HG03097 (cell line): ENCODE results near the gene ZNF521.
"Not testable (repeated sequence)": the region's sequence is repeated elsewhere in the genome, so short reads cannot be mapped to it uniquely, and the experiment has no call there.

Source experiments
- ATAC-seq: cut with Tn5 transposase; IDR thresholded peaks from one replicate; pipeline ENCODE4 v1.9.1; 2021; ENCODE audit not compliant: unreplicated experiment, low FRiP score

ZNF521 gene

DNA sequence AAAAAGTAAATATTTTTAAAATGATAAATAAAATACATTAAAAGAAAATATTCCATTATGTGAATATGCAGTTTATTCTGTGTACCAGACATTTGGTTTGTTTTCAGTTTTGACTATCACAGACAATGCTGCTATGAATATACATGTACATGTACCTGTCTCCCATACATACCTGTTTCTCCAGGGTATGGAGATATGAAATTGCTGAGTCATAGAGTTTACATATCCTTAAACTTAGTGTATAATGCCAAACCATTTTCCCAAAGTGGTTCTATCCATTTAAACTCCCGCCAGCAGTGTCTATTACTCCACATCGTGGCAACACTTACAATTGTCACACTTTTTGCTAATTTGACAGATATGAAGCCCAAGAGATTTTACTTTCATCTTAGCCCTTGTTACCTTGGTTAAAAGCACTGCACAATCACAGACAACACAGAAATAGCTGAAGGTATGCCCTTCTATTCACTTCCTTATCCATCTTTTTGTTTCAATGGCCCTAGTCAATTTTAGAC is 56.3 kb downstream of the ZNF521 start:
- ATAC-seq, result no peak

GRCh38 chr18:25291150-25291549 is 60.8 kb downstream of the ZNF521 start:
- no peak for ATAC-seq

- ATAC-seq, result no peak
These were observed 62.9 kb downstream of the ZNF521 start for GRCh38 chr18:25289001-25289631.

GRCh38 chr18:25288340-25288938 is 63.5 kb downstream of the ZNF521 start:
- ATAC-seq, result no peak

- ATAC-seq, result no peak
These were observed 64.9 kb downstream of the ZNF521 start for GRCh38 chr18:25287106-25287505.

DNA sequence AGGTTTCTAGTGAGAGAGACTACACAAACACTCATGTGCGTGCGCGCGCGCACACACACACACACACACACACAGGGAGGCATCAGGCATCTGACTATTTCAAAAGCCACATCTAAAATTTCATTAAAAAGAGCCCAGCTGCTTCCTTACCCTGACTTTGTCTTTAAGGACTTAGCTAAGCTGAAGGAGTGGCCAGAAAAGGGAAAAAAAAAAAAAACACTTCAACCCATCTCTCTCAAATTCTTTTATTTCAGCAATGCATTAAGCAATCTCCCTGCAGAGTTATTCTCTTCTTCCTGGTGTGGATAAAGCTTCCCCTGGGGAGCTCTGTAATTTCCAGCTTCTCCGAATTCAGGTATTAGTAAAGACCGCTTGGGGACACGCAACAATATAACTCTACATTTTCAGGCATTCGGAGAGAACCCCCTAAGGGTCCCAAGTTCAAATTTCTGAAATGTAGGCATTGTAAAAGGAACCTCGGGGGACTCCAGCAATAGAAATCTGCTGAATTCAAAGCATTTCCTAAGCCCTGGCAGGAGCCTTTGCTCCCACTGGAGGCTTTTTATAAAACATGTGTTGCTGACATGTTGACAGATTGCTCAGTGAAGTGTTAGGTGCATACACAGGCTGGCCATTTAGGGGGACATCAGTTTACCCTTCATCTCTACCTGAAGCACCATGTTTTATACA is 67.0 kb downstream of the ZNF521 start:
- ATAC-seq, result no peak

- no peak for ATAC-seq
These were observed 67.7 kb downstream of the ZNF521 start for GRCh38 chr18:25284281-25284680.

DNA sequence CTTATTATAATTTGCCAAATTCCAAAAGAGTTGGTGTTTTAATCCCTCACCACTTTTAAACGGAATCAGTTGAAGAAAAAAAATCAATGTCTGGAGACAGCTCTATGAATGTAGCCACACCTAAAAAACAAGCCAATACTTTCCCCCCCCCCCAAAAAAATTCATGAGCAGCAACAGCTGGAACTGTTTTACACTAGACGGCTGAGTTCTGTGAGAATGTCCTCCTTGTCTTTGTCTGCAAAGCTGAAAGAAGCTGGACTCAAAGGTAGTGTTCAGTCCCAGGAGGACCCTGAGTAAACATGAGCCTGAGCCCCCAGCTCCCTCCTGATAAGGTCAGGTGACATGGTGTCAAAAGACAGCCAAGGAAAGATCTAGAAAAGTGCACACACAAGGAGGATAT is 68.2 kb downstream of the ZNF521 start:
- no peak for ATAC-seq

DNA sequence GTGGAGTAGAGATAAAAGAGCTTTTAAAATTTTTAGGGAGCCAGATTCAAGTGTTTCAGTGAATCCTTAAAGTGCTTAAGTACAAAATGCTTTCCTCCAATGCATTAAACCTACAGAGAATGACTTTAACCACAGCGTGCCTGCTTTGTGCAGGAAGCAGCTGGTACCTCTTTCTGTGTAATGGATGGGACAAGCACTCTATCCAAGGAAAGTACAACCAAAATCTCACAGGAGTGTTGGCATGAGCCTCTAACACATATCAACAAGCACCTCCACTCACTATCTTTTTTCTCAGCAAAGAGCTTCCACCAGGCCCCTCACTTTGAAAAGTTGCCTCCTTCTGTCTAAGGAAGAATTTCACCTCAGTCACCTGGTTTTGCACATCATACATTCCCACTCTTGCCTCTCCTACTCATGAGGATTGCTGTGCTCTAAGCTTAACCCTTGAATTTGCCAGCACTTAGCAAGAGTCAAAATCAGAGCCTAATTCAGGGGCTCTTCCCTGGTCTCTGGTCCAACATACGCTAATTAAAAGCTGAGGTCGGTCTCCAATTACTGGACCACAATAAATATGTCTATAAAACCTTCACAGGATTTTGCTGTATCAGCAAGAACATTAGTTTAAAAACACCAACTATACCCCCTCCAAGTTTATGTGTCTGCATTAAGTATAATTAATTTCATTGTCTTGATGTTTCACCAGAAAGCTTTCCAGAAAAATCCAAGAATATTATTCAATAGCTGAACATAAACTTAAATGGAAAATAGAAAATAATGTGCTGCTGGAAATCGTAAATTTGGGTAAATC is 68.9 kb downstream of the ZNF521 start:
- ATAC-seq, result no peak

- ATAC-seq, result no peak
These were observed 69.7 kb downstream of the ZNF521 start for GRCh38 chr18:25282282-25282681.

DNA sequence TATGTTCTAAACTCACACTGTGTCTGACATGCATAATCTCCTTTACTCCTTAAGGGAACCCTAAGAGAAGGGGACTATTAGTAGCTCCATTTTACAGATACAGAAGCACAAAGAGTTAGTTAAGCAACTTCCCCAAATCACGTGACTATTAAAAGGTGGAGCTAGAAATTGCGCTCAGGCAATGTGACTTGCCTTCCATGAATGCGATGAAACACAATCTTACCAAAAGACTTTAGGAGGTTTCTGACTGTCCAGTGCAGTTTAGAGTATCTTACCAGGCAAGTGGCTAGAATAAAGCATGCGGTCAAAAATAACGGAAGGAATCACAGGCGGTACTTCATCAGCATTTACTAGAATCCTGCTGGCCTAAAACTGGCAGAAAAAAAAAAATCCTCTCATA is 70.4 kb downstream of the ZNF521 start:
- no peak for ATAC-seq

DNA sequence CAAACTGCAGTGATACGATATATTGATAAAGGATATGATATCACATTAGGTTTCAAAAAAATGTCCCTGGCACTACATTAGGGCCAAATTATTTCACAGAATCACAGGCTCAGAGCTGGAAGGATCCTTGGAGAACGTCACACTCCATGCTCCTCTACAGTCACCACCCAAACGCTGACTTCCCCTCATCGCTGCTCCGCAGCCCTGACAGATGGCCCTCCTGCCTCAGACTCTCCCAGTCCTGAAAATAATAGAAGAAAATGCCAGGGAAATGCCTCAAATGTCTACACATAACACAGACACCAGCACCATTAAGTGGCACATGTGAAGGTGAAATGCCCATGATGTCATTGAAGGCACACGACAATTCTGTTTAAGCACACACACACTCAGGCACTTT is 72.0 kb downstream of the ZNF521 start:
- no peak for ATAC-seq

DNA sequence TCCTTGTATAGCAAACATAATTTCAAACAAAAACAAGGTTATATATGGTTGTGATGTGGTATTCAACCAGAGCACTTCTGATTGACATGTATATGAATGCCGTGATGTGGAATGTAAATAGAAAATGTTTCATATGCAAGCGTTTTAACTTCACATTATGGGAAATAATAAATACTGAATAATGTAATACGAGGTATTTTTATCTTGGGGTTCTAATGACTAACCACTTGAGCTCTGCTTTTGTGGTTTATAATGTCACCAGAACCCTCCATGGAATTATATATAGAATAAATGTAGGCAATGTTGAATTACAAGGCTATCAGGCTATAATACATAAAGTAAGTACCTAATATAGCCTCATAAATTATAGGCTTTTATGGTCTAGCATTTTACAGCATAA is 72.4 kb downstream of the ZNF521 start:
- ATAC-seq, result no peak

- no peak for ATAC-seq
These were observed 72.8 kb downstream of the ZNF521 start for GRCh38 chr18:25279133-25279532.

- no peak for ATAC-seq
These were observed 73.6 kb downstream of the ZNF521 start for GRCh38 chr18:25278394-25278793.

DNA sequence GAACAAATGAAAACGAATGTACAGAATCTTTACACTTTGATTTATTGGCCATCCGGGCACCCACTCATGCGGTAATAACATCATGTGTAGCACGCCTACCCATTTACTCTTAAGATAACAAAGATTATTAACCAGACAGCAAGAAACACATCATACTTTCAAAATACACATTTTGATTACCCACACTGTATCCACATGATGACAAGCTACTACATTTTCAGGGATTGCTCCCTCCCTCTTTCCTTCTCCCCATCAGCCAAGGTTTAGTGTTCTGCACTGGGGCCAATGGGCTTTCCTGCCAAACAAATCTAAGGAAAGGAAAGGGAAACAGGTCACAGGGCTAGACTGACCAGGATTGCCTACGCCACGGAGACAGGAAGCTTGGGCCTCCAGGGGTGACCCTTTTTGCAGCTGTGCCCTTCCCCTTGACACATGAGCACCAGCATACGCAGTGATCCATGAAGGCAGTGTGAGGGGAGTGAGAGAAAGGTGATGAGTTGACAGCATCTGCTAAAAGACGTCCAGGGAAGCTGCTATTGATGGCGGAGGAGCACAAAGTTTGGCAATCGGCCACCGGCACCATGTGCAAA is 76.5 kb downstream of the ZNF521 start:
- no peak for ATAC-seq

GRCh38 chr18:25274926-25275325 is 77.0 kb downstream of the ZNF521 start:
- no peak for ATAC-seq

DNA sequence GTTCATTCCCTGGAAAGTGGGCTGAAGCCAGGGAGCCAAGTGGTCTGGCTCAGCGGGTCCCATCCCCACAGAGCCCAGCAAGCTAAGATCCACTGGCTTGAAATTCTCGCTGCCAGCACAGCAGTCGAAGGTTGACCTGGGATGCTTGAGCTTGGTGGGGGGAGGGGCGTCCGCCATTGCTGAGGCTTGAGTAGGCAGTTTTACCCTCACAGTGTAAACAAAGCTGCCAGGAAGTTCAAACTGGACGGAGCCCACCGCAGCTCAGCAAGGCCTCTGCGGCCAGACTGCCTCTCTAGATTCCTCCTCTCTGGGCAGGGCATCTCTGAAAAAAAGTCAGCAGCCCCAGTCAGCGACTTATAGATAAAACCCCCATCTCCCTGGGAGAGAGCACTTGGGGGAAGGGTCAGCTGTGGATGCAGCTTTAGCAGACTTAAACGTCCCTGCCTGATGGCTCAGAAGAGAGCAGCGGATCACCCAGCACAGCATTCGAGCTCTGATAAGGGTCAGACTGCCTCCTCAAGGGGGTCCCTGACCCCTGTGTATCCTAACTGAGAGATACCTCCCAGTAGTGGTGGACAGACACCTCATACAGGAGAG is 84.9 kb downstream of the ZNF521 start:
- not testable (repeated sequence) for ATAC-seq

DNA sequence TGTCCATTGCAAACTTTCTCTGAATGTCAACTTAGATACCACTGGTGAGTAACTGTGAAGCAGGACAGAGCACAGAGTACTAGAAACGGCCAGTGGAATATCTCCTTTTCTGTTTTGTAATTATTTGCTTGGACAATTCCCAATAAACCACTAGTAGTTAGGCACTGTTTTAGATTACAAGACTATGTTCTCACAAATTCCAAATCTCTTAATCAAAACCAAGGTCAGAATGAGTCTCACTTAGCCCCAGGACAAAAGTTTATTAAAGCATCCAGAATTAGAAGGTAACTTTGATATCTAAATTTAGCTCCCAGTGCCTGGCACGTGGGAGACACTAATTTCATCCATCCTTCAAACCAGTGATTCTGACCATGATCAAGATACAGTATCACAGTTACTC is 89.0 kb downstream of the ZNF521 start:
- no peak for ATAC-seq

- ATAC-seq, result no peak
These were observed 90.2 kb downstream of the ZNF521 start for GRCh38 chr18:25261768-25262167.
